ENCODE results near the gene VTN.
"Not testable (repeated sequence)": the region's sequence is repeated elsewhere in the genome, so short reads cannot be mapped to it uniquely, and the experiment has no call there.

VTN gene

DNA sequence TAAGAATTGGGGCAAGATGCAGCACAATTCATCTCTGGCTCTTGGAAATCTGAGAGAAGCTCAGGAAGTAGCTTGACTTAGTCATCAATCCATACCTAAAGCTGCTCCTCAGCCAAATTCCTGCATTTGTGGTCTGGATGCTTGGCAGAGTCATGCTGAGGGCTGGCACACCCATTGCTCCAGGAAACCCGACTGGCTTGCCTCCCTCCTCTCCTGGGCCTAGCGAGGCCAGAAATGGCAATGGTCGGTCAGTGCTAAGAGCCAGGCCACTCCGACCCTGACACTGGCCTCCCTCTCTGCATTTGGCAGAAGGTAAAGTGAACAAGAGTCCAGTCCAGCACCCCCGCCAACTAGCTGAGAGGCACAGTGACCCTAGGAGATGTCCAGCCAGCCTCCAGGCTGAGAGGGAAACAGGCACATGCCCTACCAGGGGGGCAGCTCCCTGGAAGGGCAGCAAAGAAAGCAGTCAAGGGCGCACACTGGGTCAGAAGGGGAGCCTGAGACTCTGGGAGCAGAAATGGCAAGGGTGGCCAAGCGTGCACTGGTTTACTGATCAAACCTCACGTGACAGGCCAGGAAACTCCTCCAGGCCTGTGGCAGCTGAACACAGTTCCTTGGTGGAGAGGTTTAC is 22.7 kb downstream of the VTN start:
- no peak overlapping the region for H3K4me3 Mint-ChIP-seq
- peaks cover 0 to 4% of the 10 kb centered on the region in 2 donors for H3K4me1 Mint-ChIP-seq
- ATAC-seq (replicated peaks): no peak
- DNase-seq: no peak
- H3K9me3 Mint-ChIP-seq: no peaks in the 10 kb centered on the region
- H3K27me3 Mint-ChIP-seq: no peaks in the 10 kb centered on the region
- peaks cover 46 to 58% of the 10 kb centered on the region in 2 donors for H3K36me3 Mint-ChIP-seq
- no peak overlapping the region for H3K27ac Mint-ChIP-seq

DNA sequence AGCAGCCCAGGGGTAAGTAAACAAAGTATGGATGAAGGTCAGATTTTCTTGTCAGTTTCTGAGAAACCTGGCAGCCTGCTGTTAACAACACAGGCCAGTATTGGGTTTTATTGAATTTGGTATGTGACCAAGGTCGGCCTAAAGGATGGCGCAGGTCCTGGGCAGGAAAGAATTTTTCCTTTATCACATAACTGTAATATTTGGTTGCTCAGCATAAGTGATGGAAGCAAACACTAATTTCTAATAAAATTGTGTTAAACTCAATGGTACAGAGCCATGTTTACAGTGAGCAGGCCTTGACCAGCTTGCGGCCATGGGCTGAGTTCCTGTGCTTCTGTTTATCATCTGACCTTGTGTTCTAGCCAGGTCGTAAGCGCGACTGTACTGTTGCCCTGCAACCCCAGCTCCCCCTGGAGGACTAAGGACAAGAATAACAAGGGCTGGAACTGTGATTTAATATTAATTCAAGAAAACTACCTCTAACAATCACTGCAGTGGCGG is 23.3 kb downstream of the VTN start:
- Mint-ChIP-seq H3K4me3 (no peak overlapping the region), H3K36me3 (peaks cover 48 to 59% of the 10 kb centered on the region in 2 donors), H3K9me3 (no peaks in the 10 kb centered on the region), H3K27me3 (no peaks in the 10 kb centered on the region), H3K4me1 (peaks cover 0 to 4% of the 10 kb centered on the region in 2 donors), H3K27ac (no peak overlapping the region)
- no peak for ATAC-seq (replicated peaks)
- DNase-seq: no peak

DNA sequence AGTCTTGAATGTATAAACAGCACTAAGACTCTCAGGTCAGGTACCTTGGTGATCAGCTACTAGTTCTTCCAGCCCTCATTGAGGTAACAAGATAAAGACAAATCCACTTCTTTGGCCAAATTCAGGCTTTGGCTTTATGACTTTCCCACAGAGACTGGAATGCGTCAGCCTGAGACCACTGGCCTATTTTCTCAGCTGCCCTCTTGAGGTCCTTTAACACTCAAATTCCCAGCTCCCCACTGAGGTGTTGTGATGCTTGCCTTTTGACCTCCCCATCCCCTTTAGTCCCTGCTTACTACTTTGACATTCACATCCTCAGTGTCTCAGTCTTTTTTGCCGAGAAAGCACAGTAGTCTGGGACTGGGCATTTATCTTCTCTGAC is 23.9 kb downstream of the VTN start:
- H3K27ac Mint-ChIP-seq: peak overlapping the region; percentile 3

DNA sequence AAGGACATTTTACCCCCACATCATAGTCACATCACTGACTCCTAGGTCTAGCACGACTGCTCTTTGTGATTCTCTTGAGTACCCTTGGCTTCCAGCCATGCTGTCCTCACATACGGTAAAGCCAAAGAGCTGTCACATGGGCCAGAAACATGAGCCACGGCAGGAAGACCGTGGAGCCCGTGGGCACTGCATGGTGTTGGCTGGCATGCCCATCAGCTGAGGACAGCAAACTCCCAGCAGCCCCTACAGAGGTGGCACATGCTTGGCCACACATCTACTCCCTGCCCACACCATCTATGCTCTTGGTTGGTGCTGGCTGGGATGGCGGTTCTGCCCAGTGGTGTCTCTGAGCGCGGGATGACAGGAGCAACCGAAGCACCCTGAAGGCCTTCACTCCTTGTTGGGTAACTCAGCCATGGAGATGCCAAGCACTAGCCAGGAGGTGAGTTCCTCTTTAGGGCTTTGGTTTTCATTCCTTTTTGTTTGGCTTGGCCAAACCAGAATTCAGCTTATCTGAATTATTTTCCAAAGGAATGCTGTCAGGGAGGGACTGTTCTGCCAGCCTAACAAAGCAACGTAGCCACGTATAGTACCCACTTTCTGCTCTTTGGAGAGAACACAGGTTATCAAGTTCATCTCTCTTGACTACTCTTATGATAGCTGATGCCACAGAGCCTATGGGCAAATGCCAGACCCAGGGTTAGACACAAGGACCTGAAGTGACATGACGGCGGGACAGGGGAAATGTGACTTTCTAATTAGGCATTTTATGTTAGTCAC is 24.5 kb downstream of the VTN start:
- H3K4me1 Mint-ChIP-seq: peaks cover 0 to 4% of the 10 kb centered on the region in 2 donors
- H3K36me3 Mint-ChIP-seq: peaks cover 43 to 57% of the 10 kb centered on the region in 2 donors
- H3K4me3 Mint-ChIP-seq: no peak overlapping the region
- no peak for ATAC-seq (replicated peaks)
- no peaks in the 10 kb centered on the region for H3K27me3 Mint-ChIP-seq
- no peaks in the 10 kb centered on the region for H3K9me3 Mint-ChIP-seq
- no peak overlapping the region for H3K27ac Mint-ChIP-seq
- DNase-seq: no peak

More for the DNA sequence above, 23.9 kb downstream of the VTN start:
- H3K4me1 Mint-ChIP-seq: peaks cover 0 to 4% of the 10 kb centered on the region in 2 donors
- DNase-seq: no peak
- H3K4me3 Mint-ChIP-seq: no peak overlapping the region
- peaks cover 46 to 60% of the 10 kb centered on the region in 2 donors for H3K36me3 Mint-ChIP-seq
- no peaks in the 10 kb centered on the region for H3K9me3 Mint-ChIP-seq
- no peaks in the 10 kb centered on the region for H3K27me3 Mint-ChIP-seq
- ATAC-seq (replicated peaks): no peak

DNA sequence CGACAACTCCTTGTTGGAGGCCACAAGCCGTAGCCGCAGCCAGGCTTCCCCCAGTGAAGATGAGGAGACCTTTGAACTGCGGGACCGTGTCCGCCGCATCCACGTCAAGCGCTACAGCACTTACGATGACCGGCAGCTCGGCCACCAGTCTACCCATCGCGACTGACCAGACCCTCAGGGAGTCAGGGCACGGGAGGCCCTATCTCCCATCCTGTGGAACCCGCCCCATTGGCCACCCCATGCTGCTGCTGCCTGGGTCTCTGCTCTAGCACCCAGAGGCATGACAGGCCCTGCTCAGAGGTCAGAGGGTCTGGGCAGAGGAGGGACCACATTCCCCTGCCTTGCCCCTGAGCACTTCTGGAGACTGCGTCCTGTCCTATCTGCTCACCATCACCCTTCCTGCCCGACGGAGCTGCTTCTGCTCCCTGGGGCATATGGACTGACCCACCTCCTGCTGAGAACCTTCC is 25.6 kb downstream of the VTN start:
- Mint-ChIP-seq H3K27ac (no peak overlapping the region), H3K9me3 (no peaks in the 10 kb centered on the region), H3K4me1 (peaks cover 0 to 4% of the 10 kb centered on the region in 2 donors), H3K27me3 (no peaks in the 10 kb centered on the region), H3K36me3 (peaks cover 45 to 57% of the 10 kb centered on the region in 2 donors), H3K4me3 (no peak overlapping the region)
- ATAC-seq (replicated peaks) (no peak), DNase-seq (no peak)

DNA sequence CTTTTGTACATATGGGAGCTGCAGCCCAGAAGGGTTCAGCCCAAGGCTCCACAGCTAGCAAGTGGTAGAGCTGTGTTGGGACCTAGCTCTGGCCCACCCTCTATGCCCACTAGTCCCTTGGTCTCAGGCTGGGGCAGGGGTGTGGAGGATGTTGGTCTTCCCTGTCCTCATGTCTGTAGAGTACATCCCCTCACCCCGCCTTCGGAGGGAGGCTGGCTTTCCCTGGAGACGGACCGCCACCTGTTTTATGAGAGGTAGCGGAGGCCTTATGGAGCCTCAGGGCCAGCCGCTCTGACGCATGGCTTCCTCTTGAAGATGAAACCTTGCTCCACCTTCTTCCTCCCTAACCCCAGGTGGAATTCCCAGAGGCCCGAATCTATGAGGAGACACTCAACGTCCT is 26.1 kb downstream of the VTN start:
- no peaks in the 10 kb centered on the region for H3K9me3 Mint-ChIP-seq
- no peak overlapping the region for H3K27ac Mint-ChIP-seq
- H3K27me3 Mint-ChIP-seq: no peaks in the 10 kb centered on the region
- H3K36me3 Mint-ChIP-seq: peaks cover 48 to 60% of the 10 kb centered on the region in 2 donors
- no peak for ATAC-seq (replicated peaks)
- no peak overlapping the region for H3K4me3 Mint-ChIP-seq
- peaks cover 0 to 4% of the 10 kb centered on the region in 2 donors for H3K4me1 Mint-ChIP-seq
- DNase-seq: no peak

DNA sequence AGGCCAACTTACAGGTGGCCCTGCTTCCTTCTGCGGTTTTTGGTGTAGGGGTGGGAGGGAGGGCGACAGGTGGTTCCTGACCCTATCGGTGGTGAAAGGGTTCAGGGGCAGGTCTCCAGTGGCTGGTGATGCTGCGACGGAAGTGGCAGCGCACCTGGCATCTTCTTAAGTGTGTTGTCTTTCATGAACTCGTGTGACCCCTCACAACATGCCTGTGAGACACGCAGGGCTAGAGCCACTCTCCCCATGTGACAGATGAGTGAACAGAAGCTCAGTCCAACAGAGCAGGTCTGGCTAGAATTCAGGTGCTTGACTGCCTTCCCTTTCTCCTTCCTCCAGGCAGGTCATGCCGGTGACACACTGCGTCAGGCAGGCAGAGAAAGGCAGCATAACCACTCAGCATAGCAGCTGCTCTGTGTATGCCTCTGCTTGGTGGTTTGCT is 26.6 kb downstream of the VTN start:
- DNase-seq (no peak), ATAC-seq (replicated peaks) (no peak)
- H3K27ac Mint-ChIP-seq: no peak overlapping the region
- no peaks in the 10 kb centered on the region for H3K27me3 Mint-ChIP-seq
- peaks cover 2 to 4% of the 10 kb centered on the region in 2 donors for H3K4me1 Mint-ChIP-seq
- H3K4me3 Mint-ChIP-seq: no peak overlapping the region
- H3K9me3 Mint-ChIP-seq: no peaks in the 10 kb centered on the region
- peaks cover 44 to 63% of the 10 kb centered on the region in 2 donors for H3K36me3 Mint-ChIP-seq

DNA sequence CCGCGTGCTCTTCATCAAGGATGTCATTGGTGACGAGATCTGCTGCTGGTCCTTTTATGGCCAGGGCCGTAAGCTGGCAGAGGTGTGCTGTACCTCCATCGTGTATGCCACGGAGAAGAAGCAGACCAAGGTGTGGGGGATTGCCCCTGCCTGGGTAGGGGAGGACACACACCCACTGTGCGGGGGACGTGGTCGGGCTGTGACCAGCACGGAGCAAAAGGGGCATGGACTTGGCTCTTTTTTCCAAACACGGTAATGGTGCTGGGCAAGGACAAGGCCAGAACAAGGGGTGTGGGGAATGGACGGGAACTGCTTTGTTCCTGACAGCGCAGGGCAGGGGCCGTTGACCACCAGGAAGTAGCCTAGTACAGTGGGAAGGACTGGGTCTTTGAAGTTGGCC is 27.8 kb downstream of the VTN start:
- Mint-ChIP-seq H3K27ac (no peak overlapping the region), H3K4me1 (peaks cover 7 to 11% of the 10 kb centered on the region in 2 donors), H3K27me3 (no peaks in the 10 kb centered on the region), H3K4me3 (no peak overlapping the region), H3K36me3 (peaks cover 42 to 65% of the 10 kb centered on the region in 2 donors), H3K9me3 (no peaks in the 10 kb centered on the region)
- ATAC-seq (replicated peaks) (no peak), DNase-seq (no peak)

DNA sequence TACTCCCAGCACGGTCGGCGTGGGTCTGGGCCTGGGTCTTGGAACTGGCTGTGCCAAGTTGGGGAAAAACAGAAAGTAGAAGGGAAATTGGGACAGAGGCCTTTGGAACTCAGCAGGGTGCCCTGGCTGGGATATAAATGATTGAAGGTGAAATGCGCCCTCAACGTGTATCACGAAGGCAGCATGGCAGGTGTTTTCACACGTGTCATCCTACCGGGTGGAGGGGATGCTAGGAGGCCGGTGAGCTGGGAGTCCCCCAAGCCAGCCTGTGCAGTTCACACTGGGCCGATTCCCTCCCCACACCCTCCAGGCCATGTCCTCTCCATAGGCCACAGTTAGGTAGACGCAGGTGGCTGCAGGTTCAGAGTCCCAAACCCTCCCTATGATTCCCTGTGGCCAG is 28.6 kb downstream of the VTN start:
- Mint-ChIP-seq H3K27me3 (no peaks in the 10 kb centered on the region), H3K4me1 (peaks cover 15 to 19% of the 10 kb centered on the region in 2 donors), H3K27ac (no peak overlapping the region), H3K9me3 (no peaks in the 10 kb centered on the region), H3K36me3 (peaks cover 38 to 63% of the 10 kb centered on the region in 2 donors), H3K4me3 (no peak overlapping the region)
- no peak for DNase-seq
- no peak for ATAC-seq (replicated peaks)

DNA sequence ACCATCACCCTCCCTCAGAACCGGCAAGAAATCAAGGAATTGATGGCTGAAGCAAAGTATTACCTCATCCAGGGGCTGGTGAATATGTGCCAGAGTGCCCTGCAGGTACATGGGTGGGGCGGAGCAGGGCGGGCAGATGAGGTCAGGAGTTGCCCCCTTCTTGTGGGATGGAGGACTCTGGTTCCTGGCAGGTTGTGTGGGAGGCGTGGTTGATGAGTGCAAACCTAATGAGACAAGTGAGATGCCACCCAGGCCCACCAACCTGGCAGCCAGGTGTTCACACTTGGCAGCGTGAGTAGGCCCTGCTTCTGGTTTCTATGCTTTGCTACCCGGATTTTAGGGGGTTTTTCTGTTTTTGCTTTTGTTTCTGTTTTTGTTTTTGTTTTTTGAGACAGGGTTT is 29.7 kb downstream of the VTN start:
- H3K36me3 Mint-ChIP-seq: peaks cover 32 to 56% of the 10 kb centered on the region in 2 donors
- H3K9me3 Mint-ChIP-seq: no peaks in the 10 kb centered on the region
- ATAC-seq (replicated peaks) (no peak), DNase-seq (no peak)
- peak overlapping the region; percentile 7 for H3K27ac Mint-ChIP-seq
- H3K4me3 Mint-ChIP-seq: no peak overlapping the region
- peaks cover 15 to 24% of the 10 kb centered on the region in 2 donors for H3K4me1 Mint-ChIP-seq
- H3K27me3 Mint-ChIP-seq: no peaks in the 10 kb centered on the region

DNA sequence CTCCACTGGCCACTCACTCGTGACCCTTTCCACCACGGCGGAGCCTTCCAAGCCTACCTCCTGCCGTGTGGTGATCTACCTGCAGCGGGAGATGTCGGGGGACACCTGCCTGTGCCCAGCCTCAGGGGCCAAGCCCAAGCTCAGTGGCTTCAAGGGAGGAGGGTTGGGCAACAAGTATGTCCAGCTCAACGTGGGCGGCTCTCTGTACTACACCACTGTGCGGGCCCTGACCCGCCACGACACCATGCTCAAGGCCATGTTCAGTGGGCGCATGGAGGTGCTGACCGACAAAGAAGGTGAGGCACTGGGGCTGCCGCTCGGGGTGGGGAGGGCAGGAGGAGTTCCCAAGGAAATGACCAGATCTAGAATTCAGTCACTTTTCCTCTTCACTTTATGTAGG is 30.7 kb downstream of the VTN start:
- ATAC-seq (replicated peaks) (no peak), DNase-seq (no peak)
- H3K4me1 Mint-ChIP-seq: peaks cover 18 to 30% of the 10 kb centered on the region in 2 donors
- peaks cover 29 to 51% of the 10 kb centered on the region in 2 donors for H3K36me3 Mint-ChIP-seq
- H3K27me3 Mint-ChIP-seq: no peaks in the 10 kb centered on the region
- no peak overlapping the region for H3K4me3 Mint-ChIP-seq
- H3K27ac Mint-ChIP-seq: no peak overlapping the region
- H3K9me3 Mint-ChIP-seq: no peaks in the 10 kb centered on the region

DNA sequence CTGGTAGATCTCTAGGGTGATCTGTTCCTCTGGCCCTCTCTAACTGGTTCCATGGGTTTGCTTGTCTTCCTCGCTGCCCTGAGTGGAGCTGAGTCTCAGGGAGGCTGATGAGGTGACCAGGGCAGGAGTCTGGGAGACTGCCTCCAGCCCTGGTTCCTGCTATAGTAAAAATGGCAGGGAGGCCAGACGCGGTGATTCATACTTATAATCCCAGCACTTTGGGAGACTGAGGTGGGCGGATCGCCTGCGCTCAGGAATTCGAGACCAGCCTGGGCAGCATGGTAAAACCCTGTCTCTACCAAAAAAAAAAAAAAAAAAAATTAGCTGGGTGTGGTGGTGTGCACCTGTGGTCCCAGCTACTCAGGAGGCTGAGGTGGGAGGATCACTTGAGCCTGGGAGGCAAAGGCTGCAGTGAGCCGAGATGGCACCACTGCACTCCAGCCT is 31.3 kb downstream of the VTN start:
- not testable (repeated sequence) for DNase-seq; H3K27ac Mint-ChIP-seq; H3K9me3 Mint-ChIP-seq; ATAC-seq (replicated peaks); H3K27me3 Mint-ChIP-seq; H3K4me3 Mint-ChIP-seq
- H3K36me3 Mint-ChIP-seq: peaks cover 25 to 45% of the 10 kb centered on the region in 2 donors
- H3K4me1 Mint-ChIP-seq: peaks cover 22 to 36% of the 10 kb centered on the region in 2 donors

DNA sequence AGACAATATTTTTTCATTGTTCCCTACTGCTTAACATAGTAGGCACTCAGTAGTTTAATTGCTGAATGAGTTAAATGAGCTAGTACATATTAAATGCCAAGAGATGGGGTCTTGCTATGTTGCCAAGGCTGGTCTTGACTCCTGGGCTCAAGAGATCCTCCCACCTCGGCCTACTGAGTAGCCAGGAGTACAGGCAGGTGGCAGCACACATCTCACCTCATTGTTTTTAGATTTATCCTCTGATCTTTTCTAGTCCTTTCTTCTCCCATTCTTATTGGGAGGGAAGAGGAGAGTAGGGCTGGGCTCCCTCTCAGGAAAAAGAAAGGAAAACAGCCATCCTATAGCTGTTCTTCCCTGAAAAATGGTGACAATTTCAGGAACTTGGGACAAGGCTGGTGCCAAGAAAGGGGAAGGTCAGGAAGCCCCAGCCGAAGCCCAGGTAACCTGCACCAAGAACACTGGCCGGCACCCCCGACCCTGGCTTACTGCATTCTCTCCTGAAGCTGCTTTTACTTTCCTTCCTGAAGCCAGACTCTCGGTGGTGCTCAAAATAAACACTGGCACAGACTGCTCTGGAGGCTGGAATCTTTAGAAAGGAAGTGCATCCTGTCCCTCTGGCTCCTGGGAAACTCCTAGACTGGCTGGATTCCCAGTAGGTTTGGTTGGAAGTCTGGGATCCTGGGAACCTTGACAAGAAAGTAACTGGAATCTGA is 31.9 kb downstream of the VTN start:
- Mint-ChIP-seq H3K9me3 (no peaks in the 10 kb centered on the region), H3K36me3 (peaks cover 23 to 41% of the 10 kb centered on the region in 2 donors), H3K4me3 (no peak overlapping the region), H3K27me3 (no peaks in the 10 kb centered on the region), H3K4me1 (peaks cover 22 to 40% of the 10 kb centered on the region in 2 donors), H3K27ac (no peak overlapping the region)
- DNase-seq: no peak
- ATAC-seq (replicated peaks): no peak

Data from stimulated activated naive B cell treated with anti-CD40 and anti-IgM and Interleukin-4, amounts not matched to agents 10 μg/mL and 1 μg/mL and 100 μg/mL, for 72 hours (primary cell).